HG03378 (cell line): ENCODE results near the gene MALL.
"Not testable (repeated sequence)": the region's sequence is repeated elsewhere in the genome, so short reads cannot be mapped to it uniquely, and the experiment has no call there.

Source experiments
- ATAC-seq: cut with Tn5 transposase; IDR thresholded peaks from one replicate; pipeline ENCODE4 v1.9.1; 2021; ENCODE audit warnings: mild to moderate bottlenecking, moderate library complexity; ENCODE audit not compliant: unreplicated experiment

MALL gene

GRCh38 chr2:110099471-110100225 lies 16.0 kb downstream of the MALL start:
- no peak for ATAC-seq

DNA sequence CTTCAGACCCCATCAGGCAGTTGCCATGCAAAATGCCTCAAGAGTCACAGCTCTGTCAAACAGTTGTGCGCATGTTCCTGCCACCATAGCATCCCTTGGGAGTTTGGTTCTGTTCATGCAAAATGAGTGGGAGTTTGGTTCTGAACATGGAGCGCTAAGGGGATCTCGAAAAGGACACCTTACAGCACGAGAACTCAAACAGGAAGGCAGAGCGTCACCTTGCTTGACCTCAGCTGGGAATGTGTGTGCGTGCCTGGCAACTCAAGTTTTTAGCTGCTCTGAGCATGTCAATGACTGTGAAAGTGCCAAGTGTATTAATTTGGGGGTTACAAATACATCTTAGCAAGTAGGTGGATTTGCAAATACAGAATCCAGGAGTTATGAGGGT lies 16.6 kb downstream of the MALL start:
- no peak for ATAC-seq

DNA sequence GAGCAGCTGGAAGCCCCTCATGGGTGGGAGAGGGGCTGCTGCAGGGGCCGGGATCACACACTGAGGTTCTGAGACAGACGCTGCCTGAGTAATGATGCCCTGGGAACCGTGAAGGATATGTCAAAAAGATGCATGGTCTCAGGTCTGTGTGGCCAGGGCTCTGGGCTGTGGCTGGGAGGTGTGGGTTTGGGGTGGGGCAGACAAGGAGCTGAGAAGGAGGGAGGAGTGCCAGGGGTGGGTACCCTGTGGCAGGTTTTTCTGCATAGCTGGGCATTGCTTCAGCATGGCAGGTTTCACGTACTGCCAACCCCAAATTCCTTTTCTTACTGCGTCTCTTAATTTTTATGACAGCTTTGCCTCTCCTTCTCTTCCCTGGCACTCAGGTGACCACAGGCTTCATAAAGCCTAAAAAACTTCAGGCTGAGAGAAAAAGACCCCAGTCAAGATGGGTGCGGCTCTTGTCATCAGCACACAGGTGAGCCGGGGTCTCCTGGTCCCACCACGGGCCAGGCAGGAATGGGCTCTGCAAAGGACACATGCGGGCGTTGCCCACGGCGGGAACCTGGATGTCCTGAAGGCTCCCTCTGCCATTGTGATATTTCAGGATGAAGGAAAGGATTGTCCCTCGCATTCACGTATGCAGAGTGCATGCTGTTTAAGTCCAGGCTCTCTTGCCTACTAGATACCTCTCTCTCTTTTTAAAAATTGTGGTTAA lies 18.0 kb downstream of the MALL start:
- no peak for ATAC-seq

- ATAC-seq = no peak
Measured at GRCh38 chr2:110095994-110096633, 19.5 kb downstream of the MALL start.

GRCh38 chr2:110094884-110095534 lies 20.6 kb downstream of the MALL start:
- not testable (repeated sequence) for ATAC-seq

DNA sequence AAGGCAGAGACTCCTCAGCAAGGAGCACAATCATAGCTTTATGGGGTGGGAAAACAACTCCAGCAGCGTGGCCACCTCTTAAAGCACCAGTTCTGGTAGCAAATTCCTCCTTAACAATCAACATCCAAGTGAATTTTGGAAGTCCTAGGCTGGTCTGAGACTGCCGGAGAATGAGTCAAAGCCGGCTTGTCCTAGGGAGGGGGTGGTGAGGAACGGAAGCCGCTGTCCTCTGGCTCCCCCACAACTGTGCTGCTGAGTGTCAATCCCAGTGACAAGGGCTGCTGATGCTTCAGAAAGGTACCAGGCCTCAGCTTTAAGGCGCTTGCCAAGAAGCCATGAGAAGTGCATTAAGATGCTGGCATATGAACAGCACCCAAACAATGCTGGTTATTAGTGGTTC lies 21.7 kb downstream of the MALL start:
- ATAC-seq = not testable (repeated sequence)

- not testable (repeated sequence) for ATAC-seq
Measured at GRCh38 chr2:110090164-110090563, 25.5 kb downstream of the MALL start.

- not testable (repeated sequence) for ATAC-seq
Measured at GRCh38 chr2:110083757-110084156, 31.9 kb downstream of the MALL start.

- not testable (repeated sequence) for ATAC-seq
Measured at GRCh38 chr2:110083162-110083561, 32.5 kb downstream of the MALL start.

DNA sequence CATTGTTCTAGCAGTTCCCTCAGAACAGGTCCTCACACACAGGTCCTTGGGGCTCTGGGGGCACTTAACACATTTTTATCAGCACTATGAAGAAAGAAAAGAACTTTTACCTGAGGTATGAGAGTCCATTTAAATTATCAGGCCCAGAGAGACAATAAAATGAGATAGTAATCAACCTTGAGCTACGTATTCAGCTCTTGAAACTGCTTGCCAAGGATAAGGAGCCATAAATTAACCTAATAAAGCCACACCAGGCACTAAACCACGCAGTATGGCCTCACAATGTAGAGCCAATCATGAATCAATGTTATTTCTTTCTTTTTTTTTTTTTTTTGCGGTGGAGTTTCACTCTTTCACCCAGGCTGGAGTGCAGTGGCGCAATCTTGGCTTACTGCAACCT lies 37.5 kb downstream of the MALL start:
- not testable (repeated sequence) for ATAC-seq

GRCh38 chr2:110075896-110076295 lies 39.7 kb downstream of the MALL start:
- not testable (repeated sequence) for ATAC-seq

GRCh38 chr2:110069869-110070268 lies 45.8 kb downstream of the MALL start:
- not testable (repeated sequence) for ATAC-seq

DNA sequence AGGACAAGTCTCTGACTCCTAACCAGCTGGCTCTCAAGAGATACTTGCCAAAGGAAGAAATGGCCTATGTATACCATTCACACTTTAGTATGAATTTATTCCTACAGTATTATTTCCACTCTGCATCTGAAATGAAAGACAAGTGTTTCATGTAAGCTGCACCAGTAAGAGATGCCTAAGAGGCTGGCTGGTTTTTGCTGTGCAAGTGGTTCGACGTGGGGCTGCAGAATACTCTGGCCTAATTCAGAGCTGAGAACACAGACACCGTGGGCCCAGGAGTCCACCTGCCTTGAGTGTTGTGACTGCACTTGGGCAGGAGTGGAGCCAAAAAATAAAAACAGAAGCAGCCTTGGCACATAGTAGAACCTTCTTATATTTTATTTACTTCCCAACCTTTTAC lies 47.5 kb downstream of the MALL start:
- ATAC-seq = not testable (repeated sequence)

DNA sequence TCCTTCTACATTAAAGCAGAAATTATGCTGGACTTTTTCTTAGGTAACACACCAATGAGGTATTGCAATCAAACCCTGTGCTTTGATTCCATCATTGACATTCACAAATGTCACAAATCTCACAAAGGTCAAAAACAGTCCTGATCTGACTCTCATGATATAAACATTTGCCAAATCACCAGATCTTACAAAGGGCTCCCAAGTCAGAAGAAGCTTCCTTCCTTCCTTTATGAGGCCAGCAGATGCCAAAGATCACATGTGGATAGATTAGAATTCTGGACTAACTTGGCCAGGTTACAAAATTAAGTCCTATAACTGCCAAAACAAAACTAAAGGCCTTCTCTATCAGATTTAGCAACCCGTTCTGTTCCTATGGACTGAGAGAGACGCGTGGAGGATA lies 53.3 kb downstream of the MALL start:
- ATAC-seq = not testable (repeated sequence)

DNA sequence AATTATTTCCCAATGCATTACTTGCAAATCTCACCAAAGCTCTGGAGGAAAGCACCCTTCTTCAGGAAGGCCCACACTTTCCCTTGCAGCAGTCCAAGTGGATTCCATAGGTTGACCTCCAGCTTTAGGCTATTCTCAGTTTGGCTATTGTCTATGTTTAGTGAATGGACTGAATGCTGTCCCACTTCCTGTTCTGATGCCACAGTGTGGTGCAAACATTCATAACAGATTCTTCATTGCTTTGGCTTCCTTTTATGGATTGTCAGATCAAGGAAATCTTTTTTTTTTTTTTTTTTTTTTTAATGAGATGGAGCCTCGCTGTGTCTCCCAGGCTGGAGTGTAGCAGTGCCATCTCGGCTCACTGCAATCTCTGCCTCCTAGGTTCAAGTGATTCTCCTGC lies 55.1 kb downstream of the MALL start:
- not testable (repeated sequence) for ATAC-seq

DNA sequence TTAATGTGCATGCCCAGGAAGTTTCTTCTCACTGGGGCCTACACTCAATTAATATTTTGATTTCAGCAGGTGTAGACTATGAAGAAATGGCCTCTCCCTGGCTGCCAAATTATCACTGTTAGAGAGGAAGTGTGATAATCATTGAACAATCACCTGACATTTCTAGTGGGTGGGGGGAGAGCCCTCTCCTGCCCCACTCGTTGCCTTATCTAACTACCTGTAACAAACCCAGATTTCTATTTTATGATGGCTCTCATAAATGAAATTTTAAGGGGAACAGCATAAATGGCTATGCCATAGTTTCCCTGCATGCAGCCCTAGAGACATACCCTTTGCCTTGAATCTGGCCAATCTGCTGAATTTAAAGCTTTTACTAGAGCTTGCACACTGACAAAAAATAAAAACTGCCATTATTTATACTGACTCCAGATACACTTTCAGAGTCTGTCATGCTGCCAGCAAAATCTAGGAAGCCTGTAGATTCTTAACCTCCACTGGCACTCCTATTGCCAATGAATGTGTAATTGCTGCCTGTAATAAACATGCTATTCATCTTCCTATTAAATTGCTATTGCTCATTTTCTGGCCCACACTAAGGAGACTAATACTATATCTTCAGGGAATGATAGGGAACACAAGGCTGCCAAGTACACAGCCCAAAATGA lies 55.8 kb downstream of the MALL start:
- not testable (repeated sequence) for ATAC-seq

GRCh38 chr2:110059009-110059693 lies 56.5 kb downstream of the MALL start:
- ATAC-seq = not testable (repeated sequence)

DNA sequence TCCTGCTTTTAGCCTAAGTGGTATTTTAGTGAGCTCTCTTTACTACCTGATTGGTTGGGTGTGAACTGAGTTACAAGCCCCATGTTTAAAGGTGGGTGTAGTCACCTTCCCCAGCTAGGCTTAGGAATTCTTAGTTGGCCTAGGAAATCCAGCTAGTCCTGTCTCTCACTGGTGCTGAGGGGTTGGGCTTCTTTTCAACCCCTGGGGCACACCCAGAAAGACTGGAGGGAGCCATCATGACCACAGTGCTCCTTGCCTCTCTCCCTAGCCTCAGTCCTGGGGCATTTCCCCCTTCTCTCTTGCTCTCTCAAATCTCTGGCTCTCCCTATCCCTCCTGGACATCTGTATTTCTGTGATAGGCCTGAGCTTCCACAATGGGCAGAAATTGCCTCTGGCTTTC lies 57.6 kb downstream of the MALL start:
- not testable (repeated sequence) for ATAC-seq

GRCh38 chr2:110055819-110056408 lies 59.7 kb downstream of the MALL start:
- not testable (repeated sequence) for ATAC-seq
